GM20431 (cell line): Measurements from ENCODE around the gene LAPTM5.
"Not testable (repeated sequence)": the region's sequence is repeated elsewhere in the genome, so short reads cannot be mapped to it uniquely, and the experiment has no call there.

Experiments used
- in situ Hi-C: fragments of 300-500 bp; cut with MseI, MboI; formaldehyde crosslinking; loops from one replicate; pipeline ENCODE4 v1.15.0; 2020; ENCODE audit warnings: low sequenced_read_pairs; ENCODE audit not compliant: unreplicated experiment

The LAPTM5 gene

DNA sequence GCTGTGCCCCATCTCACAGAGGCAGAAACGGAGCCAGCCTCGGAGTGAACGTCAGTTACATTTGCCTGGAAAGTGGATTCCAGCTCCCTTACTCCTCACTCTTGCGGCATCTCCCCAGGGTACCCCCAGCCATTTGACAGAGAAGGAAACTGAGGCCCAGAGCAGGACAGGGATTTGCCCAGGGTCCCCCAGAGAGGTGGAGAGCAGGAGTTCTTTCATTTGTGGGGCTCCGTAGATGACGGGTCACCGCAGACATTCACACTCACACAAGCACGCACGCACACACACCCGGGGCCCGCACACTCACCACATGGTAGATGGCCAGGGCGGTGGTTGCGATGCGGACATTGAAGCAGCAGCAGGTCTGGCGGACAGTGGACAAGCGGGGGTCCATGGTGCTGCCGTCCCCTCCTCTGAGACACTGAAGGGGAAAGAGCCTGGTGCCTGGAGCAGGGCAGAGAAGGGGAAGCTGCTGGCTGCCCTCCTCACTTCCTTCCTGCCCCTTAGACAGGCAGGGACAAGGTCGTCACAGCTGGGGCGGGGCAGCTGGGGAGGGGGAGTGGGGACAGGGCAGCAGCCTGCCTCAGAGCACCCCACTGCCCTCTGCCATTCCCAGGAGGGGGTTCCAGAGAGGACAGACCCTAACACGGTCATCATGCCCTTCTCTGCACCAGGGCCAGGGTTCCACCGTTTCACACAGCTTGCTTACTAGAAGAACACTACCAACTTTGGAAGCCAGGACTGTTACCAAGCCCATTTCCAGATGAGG is at the start of gene LAPTM5:
Gene LAPTM5 (minus strand): TSS at position 423 of the 769 bp plus-strand sequence. CDS start 29 bp downstream, at position 394.
- in situ Hi-C loops = no loop called here

GRCh38 chr1:30806381-30807317 is 49.1 kb upstream of the LAPTM5 start:
- in situ Hi-C loops = no loop called here

DNA sequence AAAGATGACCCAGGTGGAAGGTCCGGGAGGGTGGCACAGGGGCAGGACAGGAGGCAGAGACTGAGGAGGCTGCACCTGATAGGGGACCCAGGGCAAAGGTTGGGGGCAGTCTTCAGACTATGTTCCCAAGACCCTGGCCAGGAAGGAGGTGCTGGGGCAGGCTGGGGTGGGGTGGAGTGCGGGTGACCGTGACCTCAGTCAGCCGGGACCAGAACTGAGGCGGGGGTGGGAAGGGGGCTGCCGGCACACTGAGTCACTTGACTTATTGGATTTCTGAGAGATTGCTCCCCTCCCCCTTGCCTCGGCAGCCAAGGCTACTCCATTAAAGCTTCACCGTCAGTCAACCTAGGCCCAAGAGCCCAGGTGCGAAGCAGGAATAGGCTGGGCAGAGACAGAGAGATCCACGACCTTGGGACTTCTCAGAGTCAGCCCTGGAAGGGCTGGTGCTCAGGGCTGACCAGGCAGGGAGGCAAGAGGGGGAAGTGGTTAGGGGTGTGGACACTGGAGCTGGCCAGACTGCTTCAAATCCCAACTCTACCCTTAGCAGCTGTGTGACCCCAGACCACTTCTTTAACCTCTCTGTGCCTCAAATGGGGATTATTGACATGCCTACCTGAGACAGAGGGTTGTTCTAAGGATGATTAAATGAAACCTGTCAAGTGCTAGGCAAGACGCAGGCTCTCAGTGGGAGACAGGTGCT is 47.9 kb upstream of the LAPTM5 start:
- in situ Hi-C loops = no loop called here

DNA sequence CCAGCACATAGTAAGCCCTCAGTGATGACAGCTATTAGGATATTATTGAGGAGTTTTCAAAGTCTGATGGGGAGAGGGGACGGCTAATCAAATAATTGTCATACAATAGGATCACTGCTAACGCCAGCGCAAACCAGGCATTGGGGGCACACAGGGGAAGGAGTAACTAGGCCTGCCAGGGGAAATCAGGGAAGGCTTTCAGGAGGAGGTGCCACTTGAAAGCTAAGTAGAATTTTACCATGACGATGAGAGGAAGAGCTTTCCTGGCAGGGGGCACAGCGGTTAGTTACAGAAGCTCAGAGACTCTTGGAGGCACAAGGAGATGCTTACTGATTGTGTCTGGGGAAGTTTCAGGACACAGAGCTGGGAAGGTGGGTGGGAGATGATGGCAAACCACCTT is 47.2 kb upstream of the LAPTM5 start:
- in situ Hi-C loops = loop anchor here (5.0 kb wide), 1 partner anchor 107 kb away; no protein-coding TSS in a partner anchor

DNA sequence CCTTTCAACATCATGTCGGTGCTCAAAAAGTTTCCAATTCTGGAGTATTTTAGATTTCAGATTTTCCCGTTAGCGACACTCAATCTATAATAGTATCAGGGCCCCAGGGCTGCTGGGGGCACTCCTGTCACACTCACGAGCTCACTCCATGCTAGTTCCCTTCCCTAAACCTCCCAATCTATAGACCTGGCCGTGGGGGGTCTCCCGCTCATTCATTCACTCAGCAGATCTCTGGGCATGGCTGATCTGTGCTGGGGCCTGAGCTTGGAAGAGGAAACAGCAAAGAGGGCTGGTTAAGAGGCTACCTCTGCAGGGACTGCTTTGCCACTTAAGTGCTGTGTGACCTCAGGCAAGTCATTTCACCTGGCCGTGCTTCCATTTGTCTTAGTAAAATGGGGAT is 46.8 kb upstream of the LAPTM5 start:
- in situ Hi-C loops = loop anchor here (5.0 kb wide), 1 partner anchor 108 kb away; no protein-coding TSS in a partner anchor

GRCh38 chr1:30803562-30803961 is 46.0 kb upstream of the LAPTM5 start:
- in situ Hi-C loops = loop anchor here (5.0 kb wide), 1 partner anchor 109 kb away; no protein-coding TSS in a partner anchor

- in situ Hi-C loops = loop anchor here (5.0 kb wide), 1 partner anchor 111 kb away; no protein-coding TSS in a partner anchor
Observed at GRCh38 chr1:30801771-30802198, 44.2 kb upstream of the LAPTM5 start.

DNA sequence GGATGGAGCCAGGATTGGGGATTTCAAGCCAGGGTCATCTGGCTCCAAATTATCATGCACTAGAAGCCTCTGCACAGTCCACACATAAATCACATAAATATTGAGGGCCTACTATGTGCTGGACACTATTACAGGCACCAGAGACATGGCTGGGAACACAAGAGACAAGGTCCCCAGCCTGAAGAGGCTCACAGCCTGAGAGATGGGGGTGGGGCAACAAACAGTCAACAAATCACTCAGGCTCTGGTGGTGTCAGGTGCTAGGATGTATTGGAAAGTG is 41.6 kb upstream of the LAPTM5 start:
- in situ Hi-C loops = no loop called here

- in situ Hi-C loops = no loop called here
Observed at GRCh38 chr1:30798389-30799232, 41.0 kb upstream of the LAPTM5 start.

DNA sequence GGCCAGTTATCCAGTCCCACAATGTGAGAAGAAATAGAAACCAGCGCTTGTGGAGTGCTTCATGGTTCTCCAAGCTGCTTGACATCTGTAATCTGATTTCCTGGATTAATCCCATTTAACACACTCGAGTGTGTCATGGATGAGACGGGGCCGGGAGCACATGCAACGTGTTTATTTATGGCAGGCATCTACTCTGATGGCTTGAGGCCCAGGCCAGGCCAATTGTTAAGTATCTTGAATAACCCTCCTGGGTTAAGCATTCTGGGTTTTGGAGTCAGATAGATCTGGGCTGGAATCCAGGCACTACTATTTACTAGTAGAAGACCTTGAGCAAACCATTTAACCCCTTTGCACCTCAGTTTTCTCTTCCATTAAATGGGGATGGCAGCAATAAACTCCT is 37.5 kb upstream of the LAPTM5 start:
- in situ Hi-C loops = no loop called here

DNA sequence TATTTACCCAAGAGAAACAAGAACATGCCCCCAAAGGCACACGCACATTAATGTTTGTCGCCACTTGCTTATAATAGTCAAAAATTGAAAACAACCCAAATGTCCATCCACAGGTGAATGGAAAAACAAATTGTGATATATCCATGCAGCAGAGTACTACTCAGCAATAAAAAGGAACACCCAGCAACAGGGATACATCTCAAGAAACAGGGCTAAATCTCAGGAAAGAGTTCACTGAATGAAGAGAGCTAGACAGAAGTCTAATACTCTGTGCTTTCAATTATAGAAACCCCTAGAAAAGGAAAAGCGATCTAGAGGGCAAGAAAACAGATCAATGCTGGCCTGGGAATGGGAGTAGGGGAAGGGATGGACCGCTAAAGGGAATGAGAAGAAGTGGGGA is 36.7 kb upstream of the LAPTM5 start:
- in situ Hi-C loops = no loop called here

DNA sequence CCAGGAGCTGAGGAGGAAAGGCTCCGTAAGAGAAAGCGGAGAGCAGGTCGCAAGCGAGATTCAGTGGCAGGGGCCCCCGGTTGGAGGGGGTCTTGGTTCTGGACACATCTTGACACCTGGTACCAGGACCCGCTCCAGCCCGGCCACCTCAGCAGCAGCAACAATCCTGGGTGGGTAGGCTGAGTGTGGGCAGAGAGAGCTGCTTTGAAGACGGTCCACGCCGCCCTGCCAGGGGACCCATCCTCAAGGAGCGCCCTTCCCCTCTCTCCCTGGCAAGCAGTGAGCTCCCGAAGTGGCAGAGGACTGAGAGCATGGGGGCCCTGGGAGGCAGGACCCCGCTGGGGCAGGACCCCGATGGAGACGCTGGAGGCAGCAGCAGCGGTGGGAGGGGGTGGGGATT is 35.6 kb upstream of the LAPTM5 start:
- in situ Hi-C loops = no loop called here

GRCh38 chr1:30791868-30792267 is 34.3 kb upstream of the LAPTM5 start:
- in situ Hi-C loops = no loop called here

DNA sequence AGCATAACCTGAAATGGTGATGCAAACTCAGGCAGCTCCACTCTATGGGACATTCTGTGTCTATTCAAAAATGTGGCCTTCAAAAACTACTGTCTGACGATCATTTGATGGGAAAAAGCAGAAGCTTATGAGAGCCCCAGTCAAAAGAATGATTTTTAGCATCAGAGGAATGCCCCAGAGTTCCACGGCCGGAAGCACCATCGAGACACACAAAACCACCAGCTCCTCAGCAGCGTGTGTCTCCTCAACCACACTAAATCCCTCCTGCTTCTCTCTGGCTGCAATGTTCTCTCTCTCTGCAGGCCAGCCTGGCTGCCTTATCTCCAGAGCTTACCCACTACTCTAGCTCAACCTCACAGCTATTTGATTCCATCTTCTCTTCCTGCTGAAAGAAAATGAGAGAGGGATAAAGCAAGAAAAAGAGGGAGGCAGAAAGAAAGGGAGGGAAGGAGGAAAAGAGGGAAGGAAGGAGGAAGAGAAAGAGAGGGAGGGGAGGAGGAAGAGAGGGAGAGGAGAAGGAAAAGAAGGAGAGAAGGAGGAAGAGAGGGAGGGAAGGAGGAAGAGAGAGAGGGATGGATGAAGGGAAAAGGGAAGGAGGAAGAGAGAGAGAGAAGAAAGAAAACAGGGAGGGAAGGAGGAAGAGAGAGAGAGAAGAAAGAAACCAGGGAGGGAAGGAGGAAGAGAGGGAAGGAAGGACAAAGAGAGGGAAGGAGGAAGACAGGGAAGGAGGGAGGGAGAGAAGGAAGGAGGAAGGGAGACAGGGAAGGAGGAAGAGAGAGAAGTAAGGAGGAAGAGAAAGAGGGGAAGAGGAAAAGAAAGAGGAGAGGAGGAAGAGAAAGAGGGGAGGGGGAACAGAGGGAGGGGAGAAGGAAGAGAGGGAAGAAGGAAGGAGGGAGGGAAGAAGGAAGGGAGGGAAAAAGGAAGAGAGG is 33.5 kb upstream of the LAPTM5 start:
- in situ Hi-C loops = no loop called here

DNA sequence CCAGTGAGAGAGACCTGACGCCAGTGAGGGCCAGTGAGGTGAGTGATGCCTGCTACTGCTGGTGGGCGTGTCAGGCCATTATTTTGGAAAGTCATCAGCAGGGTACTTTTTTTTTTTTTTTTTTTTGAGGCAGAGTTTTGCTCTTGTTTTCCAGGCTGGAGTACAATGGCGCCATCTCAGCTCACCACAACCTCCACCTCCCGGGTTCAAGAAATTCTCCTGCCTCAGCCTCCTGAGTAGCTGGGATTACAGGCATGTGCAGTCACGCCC is 32.6 kb upstream of the LAPTM5 start:
- in situ Hi-C loops = not testable (repeated sequence)

DNA sequence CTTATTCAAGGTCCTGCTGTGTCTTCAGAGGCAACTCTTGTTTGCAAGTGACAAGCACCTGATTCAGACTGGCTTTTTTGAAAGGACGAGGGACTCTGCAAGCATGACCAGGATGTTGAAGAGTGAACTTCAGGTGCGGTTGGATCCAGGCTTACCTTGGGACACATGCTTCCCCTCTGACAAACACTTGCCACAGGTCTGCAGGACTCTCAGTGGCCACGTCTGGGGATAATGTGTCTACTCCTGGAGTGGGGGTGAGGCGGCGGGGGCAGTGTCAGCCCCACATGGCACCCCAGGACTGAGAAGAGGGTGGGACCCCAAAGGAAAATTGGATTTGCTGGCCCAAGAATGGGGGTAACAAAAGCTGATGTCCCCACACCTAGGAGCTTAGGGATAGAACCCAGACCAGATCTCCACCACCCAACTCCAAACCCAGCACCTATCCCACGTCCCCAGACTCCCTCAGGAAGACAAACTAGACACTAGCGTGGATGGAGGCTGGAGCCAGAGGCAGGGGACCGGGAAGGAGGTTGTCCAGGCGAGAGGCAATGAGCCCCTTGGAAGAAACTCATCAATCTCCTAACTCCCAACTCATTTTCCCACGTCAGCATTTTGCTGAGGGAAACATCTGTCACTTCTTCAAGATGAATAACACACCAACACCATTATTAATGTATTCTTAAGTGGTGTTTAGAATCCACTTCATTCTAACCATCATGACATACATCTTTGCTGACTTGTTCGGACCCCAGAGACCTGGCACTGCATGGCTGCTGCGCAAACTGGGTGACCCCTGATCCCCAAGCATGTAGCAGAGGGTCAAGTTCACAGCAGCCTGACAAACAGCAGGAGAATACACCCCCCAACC is 32.0 kb upstream of the LAPTM5 start:
- in situ Hi-C loops = loop anchor here (5.0 kb wide), 1 partner anchor 67 kb away; the partner anchor contains the start of gene MATN1

GRCh38 chr1:30788580-30789387 is 31.2 kb upstream of the LAPTM5 start:
- in situ Hi-C loops = loop anchor here (5.0 kb wide), 1 partner anchor 66 kb away; the partner anchor contains the start of gene MATN1
